NOMO-1 treated with dmso at 0.1 percent for 144 hours (cell line): Measurements from ENCODE around the gene FRRS1.
A peak's percentile ranks its signal among the peaks of the same experiment; 100 is the strongest.

Experiments
- DNase-seq: peaks from one replicate; lab custom pipeline; 2025; ENCODE audit not compliant: unreplicated experiment; lab: John Stamatoyannopoulos, UW

Gene FRRS1, protein sequence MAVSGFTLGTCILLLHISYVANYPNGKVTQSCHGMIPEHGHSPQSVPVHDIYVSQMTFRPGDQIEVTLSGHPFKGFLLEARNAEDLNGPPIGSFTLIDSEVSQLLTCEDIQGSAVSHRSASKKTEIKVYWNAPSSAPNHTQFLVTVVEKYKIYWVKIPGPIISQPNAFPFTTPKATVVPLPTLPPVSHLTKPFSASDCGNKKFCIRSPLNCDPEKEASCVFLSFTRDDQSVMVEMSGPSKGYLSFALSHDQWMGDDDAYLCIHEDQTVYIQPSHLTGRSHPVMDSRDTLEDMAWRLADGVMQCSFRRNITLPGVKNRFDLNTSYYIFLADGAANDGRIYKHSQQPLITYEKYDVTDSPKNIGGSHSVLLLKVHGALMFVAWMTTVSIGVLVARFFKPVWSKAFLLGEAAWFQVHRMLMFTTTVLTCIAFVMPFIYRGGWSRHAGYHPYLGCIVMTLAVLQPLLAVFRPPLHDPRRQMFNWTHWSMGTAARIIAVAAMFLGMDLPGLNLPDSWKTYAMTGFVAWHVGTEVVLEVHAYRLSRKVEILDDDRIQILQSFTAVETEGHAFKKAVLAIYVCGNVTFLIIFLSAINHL

DNA sequence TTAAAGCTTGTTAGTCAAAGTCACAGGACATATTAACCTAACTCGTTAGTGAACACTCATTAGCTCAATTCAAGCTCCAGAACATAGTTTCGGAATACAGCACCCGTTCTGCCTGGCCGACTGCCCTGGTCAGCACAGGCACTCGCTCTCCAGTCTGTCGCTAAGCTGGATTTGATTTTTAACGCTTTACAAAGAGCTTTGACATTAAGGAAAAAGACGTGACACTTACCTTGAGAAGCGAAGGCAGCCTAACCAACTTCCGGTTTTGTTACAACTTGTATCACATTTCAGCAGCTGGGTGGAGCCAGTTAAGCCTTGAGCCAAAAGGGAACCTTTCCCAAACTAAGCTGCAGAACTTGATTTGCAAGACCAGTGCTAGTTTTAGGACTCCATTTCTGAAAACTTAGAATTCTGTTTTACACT lies at the start of gene FRRS1:
TSS of gene FRRS1 (minus strand) at position 258 of the 423 bp plus-strand sequence. CDS start 17,867 bp downstream, outside the sequence.
- DNase-seq, result peak; percentile 84

DNA sequence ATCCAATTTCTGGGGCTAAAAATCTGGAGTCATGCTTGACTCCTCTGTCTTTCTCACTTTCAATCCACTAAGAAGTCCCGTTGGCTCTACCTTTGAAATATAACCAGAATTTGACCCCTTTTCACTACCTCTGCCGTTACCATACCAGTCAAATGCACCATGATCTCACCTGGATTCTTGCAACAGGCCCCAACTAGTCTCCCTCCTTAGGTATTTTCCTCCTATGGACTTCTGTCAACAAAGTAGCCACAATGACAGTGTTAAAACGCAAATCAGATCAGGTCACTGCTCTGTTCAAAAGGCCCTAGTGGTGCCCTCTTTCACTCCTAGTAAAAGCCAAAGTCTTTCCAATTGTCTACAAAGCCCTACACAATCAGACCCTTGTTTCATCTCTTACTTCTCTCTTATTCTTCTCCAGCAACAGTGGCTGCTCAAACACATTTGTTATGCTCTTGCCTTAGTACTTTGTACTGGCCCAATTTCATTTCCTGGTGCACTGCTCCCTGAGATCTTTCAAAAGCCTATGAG lies 48.0 kb upstream of the FRRS1 start:
- DNase-seq, result no peak

DNA sequence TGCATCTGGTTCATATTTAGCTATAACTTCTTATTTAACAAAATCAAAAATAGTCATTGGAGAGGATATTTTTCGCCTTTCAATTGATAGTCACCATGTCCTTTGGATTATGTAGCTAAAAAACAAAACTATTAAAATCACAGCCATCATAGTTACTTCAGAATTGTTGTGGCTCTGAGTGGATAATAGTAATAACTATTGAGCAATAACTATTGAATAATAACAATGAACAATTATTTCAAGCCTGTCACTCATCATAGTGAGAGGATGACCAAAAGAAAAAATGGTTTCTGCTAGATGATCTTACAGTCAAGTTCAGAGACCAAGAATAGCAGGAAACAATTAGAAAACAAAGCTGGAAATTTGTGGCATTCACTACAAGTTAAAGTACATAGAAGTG lies 45.3 kb upstream of the FRRS1 start:
- DNase-seq, result no peak

DNA sequence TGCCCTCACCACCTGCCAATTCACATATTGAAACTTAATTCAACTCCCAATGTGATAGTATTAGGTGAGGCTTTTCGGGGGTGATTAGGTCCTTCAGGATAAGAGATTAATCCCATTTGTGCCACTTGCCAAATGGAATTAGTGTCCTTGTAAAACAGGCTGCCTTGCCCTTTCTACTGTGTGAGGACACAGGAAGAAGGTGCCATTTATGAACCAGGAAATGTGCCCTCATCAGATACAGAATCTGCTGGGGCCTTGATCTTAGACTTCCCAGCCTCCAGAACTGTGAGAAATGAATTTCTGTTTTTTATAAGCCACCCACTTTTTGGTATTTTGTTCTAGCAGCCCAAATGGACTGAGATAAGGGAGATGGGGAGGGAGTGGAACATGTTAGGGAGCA lies 44.6 kb upstream of the FRRS1 start:
- DNase-seq, result no peak

DNA sequence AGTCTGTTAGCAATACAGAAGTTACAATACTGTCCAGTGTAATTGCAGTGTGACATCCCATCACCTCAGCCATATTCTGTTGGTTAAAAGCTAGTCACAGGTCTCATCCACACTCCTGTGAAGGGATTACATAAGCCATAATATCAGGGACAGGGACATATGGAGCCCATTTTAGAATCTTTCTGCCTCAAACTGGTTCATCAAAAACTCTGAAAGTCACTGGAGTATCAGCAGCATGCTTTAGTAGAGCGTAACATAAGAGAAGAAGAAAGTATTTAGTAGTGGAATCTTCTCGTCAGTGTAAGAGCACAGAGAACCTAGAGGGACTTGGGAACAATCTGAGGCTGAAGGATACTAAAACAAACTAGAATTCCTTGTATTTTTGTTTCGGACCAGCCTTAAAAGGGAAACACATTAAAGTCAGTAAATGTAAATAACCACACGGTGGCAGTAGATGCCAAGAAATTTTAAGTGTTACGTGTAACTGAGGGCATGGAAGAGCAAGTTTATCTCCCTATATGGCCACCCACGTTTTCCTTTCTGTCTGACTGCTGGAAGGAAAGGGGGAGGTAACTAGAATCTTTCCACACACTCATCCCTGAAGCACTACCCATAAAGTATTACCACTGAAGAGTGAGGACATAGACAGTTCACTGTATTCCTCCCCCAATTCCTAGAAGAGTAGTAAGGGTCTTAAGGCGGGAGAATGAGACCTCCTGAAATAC lies 42.1 kb upstream of the FRRS1 start:
- peak; percentile 53 for DNase-seq

DNA sequence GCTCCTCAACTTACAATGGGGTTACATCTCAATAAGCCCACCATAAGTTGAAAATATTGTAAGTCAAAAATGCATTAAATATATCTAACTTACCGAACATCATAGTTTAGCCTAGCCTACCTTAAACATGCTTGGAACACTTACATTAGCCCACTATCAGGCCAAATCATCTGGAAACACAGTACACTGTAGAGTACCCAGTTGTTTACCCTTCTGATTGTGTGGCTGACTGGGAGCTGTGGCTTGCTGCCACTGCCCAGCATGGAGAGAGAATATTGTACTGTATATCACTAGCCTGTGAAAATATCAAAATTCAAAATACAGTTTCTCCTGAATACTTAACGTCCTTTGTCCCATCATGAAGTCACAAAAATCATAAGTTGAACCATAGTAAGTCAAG lies 40.4 kb upstream of the FRRS1 start:
- DNase-seq, result no peak

DNA sequence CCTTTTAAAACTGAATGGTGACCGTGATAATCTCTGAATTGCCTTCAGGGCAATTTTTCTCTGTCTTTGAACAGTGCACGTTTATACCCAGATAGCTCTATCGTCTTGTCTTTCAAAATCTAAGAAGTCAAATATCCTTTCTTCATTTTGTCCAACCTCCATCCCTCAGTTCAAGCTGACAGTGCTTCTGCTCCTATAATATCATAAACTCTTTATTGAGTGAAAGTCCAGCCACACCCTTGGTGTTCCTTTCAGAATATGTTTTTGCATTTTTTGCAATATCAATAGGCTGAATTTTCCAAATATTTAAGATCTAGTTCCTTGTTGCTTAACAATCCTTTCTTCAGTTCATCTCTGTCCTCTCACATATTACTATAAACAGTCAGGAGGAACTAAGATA lies 35.1 kb upstream of the FRRS1 start:
- no peak for DNase-seq

DNA sequence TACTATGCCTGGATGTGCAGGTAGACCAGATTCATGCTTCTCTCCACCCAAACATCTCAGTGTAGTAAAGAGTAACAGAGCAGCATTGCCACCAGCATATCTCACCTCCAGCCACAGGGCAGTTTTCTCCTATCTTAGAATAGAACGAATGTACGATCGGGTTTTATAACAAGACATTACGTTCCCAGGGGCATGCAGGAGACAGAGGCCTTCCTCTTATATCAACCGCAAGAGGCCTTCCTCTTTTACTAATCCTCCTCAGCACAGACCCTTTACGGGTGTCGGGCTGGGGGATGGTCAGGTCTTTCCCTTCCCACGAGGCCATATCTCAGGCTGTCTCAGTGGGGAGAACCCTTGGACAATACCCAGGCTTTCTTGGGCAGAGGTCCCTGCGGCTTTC lies 27.4 kb upstream of the FRRS1 start:
- peak; percentile 28 for DNase-seq

DNA sequence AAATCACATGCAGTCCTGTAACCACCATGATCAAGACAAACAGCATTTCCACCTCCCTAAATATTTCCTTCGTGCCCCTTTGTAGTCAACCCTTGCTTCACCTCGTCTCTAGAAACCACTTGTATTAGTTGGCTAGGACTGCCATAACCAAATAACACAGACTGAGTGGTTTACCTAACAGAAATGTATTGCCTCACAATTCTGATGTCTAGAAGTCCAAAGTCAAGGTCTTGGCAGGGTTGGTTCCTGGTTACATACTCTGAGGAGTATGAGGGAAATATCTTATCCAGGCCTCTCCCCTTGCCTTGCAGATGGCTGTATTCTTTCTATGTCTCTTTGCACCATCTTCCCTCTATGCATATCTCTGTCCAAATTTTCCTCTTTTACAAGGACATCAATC lies 23.3 kb upstream of the FRRS1 start:
- DNase-seq, result no peak

DNA sequence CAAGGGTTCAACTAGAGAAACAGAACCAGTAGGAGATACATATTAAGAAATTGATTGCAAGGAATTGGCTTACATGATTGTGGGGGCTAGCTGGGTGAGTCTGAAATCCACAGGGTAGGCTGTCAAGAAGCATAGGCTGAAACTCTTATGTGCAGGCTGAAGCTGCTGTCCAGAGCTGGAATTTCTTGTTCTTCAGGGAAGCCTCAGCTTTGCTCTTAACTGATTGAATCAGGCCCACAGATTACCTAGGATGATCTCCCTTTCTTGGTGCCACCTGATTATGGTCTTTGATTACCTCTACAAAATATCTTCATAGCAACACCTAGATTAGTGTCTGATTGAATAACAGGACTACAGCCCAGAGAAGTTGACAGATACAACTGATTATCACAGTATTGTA lies 22.5 kb upstream of the FRRS1 start:
- DNase-seq, result no peak

DNA sequence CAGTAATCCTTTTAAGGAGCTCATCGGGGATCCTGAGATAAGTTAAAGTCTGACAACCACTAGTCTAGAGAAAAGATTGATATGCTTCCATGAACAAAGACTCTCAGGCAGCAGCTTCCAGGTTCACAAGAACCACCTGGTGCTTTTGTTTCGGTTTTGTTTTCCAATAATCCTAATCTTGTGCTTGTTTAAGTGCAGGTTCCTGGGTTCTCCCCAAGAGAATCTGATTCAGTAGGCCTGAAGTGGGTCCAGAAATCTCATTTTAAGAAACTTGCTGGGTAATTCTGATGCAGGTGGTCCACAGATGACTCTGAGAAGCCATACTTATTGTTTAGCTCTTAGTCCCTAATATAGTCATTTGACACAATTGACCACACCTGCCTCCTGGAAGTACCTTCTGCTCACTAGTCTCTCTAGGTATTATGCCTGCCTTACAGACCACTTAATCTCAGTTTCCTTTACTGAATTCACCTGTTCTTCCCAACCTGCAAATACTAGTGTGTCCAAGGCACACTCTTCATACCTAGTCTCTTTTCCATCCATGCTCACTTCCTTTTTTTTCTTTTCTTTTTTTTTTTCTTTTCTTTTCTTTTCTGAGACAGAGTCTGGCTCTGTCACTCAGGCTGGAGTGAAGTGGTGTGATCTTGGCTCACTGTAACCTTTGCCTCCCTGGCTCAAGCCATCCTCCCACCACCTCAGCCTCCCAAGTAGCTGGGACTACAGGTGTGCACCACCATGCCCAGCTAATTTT lies 20.5 kb upstream of the FRRS1 start:
- DNase-seq, result no peak

DNA sequence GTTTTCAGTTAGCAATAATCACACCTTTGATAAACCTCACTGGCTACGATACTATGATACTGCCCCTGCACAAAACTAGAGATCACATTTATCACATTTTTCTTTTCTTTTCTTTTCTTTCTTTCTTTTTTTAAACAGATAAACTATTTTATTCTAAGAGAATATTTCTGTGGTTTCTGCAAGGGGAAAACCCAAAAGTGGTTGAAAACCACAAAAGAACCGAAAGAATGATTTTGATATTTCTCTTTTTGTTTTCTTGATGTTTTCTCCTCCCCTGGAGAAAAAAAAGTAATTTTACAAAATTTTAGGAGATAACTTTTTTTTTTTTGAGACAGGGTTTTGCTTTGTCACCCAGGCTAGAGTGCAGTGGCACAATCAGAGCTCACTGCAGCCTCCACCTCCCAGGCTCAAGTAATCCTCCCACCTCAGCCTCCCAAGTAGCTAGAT lies 18.4 kb upstream of the FRRS1 start:
- DNase-seq, result no peak

DNA sequence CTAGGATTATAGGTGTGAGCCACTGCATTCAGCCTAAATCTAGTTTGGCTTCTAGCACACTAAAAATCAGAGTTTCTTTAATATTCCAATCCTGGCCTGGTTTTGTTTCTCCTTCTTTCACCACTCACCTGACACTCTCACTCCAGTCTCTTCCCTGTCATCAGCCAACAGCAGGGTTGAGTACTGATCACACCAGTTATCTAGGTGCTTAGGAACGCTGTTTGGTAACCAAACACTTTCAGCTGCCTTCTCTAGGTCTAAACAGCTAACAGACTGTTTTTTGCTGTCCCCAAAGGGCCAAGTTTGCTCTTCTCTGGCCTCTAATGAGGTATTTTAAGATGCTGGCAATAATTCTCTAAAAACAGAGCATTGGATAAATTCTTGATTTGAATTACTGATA lies 17.7 kb upstream of the FRRS1 start:
- no peak for DNase-seq

DNA sequence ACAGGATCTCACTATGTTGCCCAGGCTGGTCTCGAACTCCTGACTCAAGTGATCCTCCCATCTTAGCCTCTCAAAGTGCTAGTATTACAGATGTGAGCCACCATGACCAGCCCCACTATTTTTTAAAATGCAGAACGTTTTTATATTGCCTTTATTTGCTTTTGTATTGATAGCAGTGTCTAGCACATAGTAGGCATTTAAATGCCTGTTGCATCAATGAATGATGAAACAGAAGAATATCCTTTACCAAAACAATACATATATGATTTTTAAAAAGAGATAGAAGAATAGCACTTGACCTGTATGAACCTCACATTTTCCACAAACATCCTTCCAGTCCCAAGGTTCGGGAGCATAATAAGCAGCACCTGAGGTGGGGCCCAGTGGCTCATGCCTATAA lies 16.5 kb upstream of the FRRS1 start:
- no peak for DNase-seq

DNA sequence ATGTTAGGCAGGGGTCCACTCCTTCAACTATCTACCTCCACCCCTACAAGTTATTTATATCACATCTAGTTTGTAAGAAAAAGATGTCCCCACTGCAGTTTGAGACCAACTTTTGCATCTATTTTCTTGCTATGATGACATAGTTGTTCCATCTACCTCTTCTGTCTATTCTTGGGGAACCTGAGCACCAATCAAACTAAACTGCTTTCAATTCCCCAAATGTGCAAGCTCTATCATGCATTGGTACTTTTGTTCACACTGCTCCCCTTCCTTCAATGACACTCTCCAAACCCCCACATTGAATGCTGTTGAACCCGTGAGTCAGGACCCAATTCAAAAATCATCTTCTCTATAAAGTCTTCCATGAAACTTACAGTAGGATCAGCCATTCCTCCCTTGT lies 16.0 kb upstream of the FRRS1 start:
- no peak for DNase-seq

DNA sequence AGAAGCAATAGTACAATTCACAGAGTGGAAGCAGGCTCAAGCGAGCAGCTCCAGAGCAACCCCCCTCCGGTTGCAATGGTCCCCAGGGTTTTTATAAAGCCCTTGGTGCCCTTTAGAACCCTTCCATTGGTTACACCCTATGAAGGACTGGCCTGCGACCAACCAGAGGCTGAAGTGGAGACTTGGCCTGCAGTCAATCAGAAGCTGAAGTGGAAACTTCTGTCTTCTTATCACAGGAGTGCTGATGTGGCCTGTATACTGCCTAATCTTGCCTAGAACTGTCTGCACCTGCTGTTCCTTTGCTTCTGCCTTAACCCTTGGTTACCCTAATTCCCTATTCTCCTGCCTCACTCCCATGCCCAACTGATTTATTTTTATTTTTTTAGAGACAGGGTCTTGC lies 15.4 kb upstream of the FRRS1 start:
- no peak for DNase-seq

DNA sequence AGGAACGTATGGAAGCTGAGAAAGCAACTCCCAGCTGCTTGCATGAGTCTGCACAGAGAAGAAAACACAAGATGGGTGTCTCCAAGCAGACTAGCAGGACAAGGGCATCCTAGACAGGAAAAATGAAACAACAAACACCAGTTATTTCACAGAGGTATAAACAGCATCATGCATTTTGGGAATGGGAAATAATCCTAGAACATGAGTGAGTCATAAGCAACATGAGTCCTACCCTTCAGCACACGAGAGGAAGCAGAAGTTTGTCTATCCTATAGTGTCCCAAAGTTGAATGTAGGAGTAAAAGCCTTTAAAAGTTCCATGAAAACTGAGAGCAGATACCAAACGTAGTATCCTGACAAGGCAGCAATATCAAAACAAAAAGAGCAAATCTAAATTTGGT lies 11.3 kb upstream of the FRRS1 start:
- DNase-seq, result no peak

DNA sequence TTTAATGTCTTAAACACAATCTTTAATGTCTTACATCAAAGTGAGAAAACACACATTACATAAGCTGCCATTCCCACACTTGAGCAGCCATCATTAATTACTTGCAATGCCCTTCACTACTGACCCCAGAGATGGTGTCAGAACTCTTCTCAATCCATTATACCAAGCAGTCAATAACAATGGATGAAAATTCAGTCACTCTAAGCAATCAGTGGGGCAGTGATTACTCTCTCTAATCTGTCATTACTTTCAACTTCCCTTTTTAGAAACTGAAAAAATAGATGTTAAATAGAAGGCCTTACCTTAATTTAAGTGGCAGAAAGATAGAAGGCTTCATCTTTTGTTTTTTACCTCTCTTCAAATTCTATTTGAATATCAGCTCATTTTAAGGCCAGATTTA lies 9.7 kb upstream of the FRRS1 start:
- no peak for DNase-seq

DNA sequence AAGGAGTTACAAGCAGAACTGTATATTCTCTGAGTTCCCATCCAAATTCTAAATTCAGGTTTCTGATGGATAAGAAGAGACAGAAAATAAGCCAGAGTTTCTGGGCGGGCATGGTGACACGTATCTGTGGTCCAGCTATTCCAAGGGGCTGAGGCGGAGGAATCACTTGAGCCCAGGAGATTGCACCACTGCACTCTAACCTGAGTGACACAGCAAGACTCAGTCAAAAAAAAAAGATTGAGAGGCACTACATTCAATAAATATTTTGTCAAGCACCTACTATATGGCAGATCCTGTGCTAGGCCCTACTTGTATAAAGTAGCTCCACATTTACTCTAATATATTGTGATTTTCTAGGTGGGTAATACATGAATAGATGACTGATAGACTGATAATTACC lies 6.4 kb upstream of the FRRS1 start:
- no peak for DNase-seq

DNA sequence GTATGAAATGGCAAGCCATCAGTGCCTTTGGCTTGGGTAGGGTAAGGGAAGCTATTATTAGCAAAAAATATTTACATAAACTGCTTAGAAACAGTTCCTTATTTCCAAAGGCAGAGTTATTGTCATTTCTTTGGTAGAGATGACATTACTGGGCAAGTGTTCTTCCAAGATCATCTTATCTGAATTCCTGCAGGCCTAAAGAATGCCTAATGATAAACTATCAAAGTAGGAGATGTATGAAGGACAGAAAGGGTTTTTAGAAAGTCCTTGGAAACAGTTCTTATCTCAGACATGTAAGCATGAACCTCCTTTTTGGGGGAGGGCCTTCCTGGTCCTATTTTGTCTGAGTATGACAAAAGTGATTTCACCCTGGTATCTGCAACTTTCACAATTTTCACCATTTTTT lies 5.1 kb upstream of the FRRS1 start:
- no peak for DNase-seq
